HG03432 (cell line): ENCODE results near the gene SEC11C.

Experiments used
- ATAC-seq: cut with Tn5 transposase; IDR thresholded peaks from one replicate; pipeline ENCODE4 v1.9.1; 2021; ENCODE audit warnings: mild to moderate bottlenecking, moderate library complexity; ENCODE audit not compliant: unreplicated experiment

SEC11C gene

DNA sequence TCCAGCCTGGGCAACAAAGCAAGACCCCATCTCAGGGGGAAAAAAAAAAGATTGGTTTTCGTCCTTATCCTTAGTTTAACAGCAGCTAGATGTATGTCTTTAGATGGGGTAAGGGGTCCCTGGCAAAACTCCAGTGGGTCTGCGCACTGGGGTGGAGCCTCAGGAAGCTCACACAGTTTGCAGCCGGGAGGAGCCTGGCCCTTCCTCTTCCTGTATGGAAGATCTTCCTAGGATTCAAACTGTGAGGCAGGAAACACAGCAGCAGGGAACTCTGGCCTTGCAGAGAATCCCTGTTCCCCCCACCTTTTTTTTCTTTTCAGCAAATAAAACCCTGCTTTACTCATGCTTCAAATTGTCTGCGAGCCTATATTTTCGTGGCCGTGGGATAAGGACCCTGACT, 67.8 kb downstream of the SEC11C start:
- no peak for ATAC-seq
